Fibroblast of lung (primary cell): ENCODE results near the gene CHST10.

Experiments
- CTCF ChIP-seq, 2 donors: IDR thresholded peaks in 1 of 2; conservative IDR thresholded peaks in 1 of 2; 1 replicate in 1 of 2; 2 replicates in 1 of 2; pipeline ENCODE4 v1.5.1; 2011 to 2012; ENCODE audit warnings: low read length in 2 of 2, control low read depth in 1 of 2, inconsistent platforms in 1 of 2, low read depth in 1 of 2, mild to moderate bottlenecking in 1 of 2
- EZH2 ChIP-seq: IDR thresholded peaks from 2 replicates; pipeline ENCODE4 v1.5.1; 2012; ENCODE audit warnings: low read length, control low read depth, mild to moderate bottlenecking; ENCODE audit errors: missing control alignments

- TF ChIP-seq CTCF (conservative IDR thresholded peaks at IDR 0.05 in 1 of 2, IDR thresholded peaks at IDR 0.05 in 1 of 2; ENCODE audit: low read depth in 1 of 2, low read length in 2 of 2) (no peak), EZH2 (no peak)
Measured at GRCh38 chr2:100408104-100408503, 9.4 kb downstream of the CHST10 start.
